NCI-H2107 (cell line): ENCODE results near the gene BBIP1.

Experiments
- DNase-seq: peaks from one replicate; lab custom pipeline; 2025; lab: John Stamatoyannopoulos, UW

Gene BBIP1, protein sequence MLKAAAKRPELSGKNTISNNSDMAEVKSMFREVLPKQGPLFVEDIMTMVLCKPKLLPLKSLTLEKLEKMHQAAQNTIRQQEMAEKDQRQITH

GRCh38 chr10:110918643-110919348 lies at the start of gene BBIP1:
BBIP1 (minus strand) TSS chr10:110919180; CDS start chr10:110918157, 1,023 bp downstream.
- DNase-seq: no peak

GRCh38 chr10:110967645-110968044 lies 48.7 kb upstream of the BBIP1 start:
- no peak for DNase-seq

GRCh38 chr10:110967009-110967630 lies 48.1 kb upstream of the BBIP1 start:
- no peak for DNase-seq

- DNase-seq: no peak
Measured at GRCh38 chr10:110966146-110966545, 47.2 kb upstream of the BBIP1 start.

GRCh38 chr10:110965216-110965615 lies 46.2 kb upstream of the BBIP1 start:
- DNase-seq: no peak

DNA sequence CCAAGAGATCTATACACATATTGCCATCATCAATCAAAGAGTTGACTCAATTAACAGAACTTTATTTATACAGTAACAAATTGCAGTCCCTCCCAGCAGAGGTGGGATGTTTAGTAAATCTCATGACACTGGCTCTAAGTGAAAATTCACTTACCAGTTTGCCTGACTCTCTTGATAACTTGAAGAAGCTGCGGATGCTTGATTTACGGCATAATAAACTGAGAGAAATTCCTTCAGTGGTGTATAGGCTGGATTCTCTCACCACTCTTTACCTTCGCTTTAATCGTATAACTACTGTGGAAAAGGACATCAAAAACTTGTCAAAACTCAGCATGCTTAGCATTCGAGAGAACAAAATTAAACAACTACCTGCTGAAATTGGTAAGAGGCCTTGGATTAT lies 45.7 kb upstream of the BBIP1 start:
- no peak for DNase-seq

- DNase-seq: no peak
Measured at GRCh38 chr10:110963162-110963561, 44.2 kb upstream of the BBIP1 start.

- no peak for DNase-seq
Measured at GRCh38 chr10:110962443-110962842, 43.5 kb upstream of the BBIP1 start.

DNA sequence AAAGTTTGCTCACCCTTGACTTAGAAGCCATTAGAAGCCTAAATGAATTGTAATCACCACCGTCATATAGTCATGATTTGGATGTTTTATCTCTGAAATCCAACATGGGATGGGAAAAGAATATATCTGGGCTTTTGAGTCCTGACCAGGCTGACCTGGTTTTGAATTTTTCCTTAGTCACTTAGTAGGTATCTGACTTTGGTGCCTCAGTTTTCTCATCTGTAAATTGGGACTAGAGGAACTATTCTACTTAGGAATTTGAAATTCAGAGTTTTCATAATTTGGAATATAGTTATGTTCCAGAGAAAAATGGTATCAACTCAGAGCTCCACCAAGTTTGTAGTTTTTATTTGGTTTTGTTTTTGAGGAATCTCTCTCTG lies 41.3 kb upstream of the BBIP1 start:
- DNase-seq: no peak

DNA sequence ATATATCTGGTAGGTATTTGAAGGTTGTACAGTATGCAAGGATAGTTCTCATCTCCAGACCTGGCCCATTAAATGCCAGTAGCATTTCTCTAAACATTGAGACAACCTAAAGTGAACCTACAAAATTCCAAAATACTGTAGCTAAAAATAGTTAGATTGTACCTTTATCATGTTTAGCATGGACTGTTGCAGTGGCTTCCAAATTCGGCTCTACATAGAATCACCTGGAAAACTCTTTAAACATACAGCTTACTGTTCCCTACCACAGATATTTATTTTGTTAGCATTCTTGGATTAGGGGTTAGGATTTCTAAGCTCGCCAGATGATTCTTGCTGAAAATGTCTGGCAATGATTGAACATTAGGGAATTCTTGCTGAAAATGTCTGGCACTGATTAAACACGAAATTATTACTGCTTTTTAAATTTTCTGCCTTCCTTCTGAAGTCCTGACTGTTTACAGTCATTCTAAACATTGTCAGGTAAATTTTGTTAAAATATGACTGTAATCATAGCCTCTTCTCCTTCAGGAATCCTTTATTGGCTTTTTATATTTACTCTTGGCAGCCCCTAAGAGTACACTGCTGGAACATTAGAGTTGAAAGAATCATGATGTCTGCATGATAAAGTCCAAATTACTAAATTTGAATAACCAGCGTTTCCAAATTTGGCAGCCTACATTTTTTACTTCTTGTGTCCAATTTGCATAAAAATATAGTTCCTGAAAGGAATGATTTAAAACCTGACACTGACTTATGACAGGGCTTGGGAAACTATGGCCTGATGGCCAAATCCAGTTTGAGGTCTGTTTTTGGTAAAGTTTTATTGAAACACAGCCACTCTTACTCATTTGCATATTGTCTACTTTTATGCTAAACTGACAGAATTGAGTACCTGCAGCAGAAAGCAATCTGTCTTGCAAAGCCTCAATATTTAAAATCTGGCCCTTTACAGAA lies 40.7 kb upstream of the BBIP1 start:
- DNase-seq: no peak

DNA sequence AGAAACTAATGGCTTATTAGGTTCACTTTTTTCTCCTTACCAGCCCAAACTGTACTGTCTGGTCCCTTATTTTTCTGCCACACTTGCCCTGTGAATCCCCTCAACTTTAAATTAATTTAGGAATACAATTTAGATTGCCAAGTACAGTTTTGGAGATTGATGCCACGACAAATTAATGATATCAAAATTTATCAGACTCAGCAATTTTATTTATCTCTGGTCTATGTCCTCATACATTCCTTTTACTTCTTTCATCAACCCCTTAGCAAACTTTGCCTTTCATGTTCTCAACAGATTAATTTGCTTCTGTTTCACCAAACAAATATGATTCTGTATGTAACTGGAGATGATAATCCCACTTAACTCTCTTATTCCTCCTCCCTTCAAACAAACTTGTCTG lies 38.6 kb upstream of the BBIP1 start:
- DNase-seq: no peak

- DNase-seq: no peak
Measured at GRCh38 chr10:110951381-110951780, 32.4 kb upstream of the BBIP1 start.

DNA sequence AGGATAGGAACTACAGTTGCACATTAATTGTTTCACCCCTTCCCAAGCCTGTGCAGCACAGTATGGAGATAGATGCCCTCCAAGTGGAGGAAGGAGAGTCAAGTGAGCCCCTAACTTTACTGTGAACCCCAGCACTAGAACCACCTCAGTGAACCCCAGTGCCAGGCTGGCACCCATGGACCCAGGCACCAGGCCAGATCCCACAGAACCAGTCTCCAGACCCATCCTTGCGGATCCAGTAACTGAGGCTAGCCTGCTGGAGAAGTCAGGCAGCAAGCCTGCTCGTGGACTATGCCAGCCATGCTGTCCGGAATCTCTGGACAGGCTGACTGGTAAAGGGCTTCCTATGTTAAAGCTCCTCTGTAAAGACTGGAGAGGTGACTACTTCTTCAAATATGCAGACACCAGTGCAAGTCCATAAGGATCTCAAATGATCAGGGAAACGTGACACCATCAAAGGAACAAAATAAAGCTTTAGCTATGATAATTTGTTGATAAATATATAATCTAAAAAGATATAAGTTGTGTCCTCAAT lies 28.1 kb upstream of the BBIP1 start:
- DNase-seq: no peak

DNA sequence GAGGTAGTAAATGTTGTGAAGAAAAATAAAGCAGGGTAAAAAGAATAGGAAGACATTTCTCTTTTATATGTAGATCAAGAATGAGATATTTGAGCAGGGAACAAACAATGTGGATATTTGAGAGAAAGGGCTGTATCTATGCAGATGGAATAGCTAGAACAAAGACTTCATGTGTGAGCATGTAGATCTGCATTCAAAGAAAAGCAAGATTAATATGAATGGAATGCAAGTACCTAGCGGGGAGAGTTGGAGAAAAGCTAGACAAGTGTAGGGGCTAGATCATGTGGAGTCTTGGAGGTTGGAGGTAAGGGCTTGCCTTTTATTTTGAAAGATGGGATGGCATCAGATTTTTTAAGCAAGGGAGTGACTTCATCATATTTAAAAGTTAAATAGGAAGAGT lies 27.5 kb upstream of the BBIP1 start:
- DNase-seq: no peak

GRCh38 chr10:110944792-110945396 lies 25.9 kb upstream of the BBIP1 start:
- DNase-seq: no peak

DNA sequence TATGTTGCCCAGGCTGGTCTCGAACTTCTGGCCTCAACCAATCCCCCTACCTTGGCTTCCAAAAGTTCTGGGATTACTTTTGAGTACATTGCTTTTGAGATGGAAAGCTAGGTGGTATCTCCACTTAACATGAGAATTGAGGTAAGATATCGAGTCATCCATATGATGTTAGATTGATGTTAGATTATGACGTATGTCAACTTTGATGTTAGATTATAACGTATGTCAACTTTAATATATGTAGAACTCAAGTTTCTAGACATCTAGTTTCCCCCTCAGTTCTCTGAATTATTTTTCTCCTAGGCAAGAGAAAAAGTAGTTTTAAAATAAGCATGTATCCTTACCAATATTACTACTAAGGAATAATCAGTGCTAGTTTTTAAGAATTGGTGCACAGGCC lies 20.4 kb upstream of the BBIP1 start:
- DNase-seq: no peak

GRCh38 chr10:110936757-110937156 lies 17.8 kb upstream of the BBIP1 start:
- no peak for DNase-seq

DNA sequence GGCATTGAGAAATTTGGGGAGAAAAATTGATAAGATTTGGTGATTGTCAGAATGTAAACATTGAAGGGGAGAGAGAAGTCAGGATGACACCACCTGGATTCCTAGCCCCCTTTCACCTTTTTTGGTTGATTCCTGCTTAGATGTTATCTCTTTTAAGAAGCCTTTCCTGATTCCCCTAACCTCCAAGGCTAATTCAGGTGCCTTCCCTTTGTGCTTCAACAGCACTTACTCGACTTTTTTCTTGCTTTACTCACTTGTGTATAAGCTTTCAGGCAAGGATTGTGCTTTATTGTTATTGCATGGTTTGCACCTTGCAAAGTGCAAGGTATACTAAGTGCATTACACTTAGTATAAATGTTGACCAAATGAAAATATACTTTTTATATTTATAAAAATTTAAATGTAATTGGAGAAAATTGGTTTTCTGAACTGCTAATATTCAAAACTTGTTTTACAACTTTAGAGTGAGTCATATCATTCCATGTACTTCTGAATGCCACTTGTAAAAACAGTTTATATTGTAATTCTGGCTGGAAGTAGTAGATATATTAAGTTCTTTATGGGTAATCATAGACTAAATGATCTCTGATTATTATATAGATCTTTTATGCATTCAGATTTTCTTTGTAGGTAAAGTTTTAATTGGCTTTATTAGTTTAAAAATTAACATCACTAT lies 13.7 kb upstream of the BBIP1 start:
- DNase-seq: no peak

- no peak for DNase-seq
Measured at GRCh38 chr10:110931769-110932381, 12.9 kb upstream of the BBIP1 start.

DNA sequence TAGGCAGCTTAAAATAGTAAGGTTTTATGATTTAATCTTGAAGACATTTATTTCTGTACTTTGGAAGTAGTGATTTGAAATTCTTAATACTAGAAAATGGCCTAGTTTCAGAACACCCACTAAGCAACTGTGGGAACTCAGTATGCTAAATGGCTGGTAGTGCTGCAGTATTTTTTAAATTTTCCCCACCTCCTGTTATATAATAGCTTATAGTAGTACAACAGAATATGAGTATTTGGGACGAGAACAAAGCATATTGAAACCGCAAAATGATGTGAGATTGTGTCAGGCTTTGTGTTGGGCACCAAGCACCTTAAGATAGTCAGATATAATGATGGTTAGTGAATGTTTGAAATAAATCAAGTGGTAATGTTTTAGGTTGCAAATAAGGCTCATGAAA lies 8.5 kb upstream of the BBIP1 start:
- DNase-seq: no peak
